HepG2 (cell line): Measurements from ENCODE around the gene C1QTNF1. TPM values are rescaled to one million over a fixed set of nuclear protein-coding genes. Genes with fewer than 3 reads are reported as not detected.

Source experiments
- ATF7-NPFF ChIP-seq: sonication (generic); formaldehyde crosslinking; IDR thresholded peaks from 2 replicates; pipeline ENCODE4 v1.8.1; 2023; ENCODE audit warnings: mild to moderate bottlenecking, low read depth, missing genetic modification reagents, moderate library complexity
- FLYWCH1 ChIP-seq: sonication (generic); formaldehyde crosslinking; IDR thresholded peaks from 2 replicates; pipeline ENCODE4 v1.8.1; 2023; ENCODE audit warnings: mild to moderate bottlenecking, missing genetic modification reagents
- GATA4 ChIP-seq: sonication (generic); IDR thresholded peaks from 2 replicates; pipeline ENCODE4 v1.6.1; 2016; ENCODE audit warnings: antibody characterized with exemption, low read depth, borderline replicate concordance
- HDAC2 ChIP-seq: sonication (generic); formaldehyde crosslinking; IDR thresholded peaks from 2 replicates; pipeline ENCODE4 v1.4.0; 2020; ENCODE audit warnings: missing genetic modification reagents
- HES4 ChIP-seq: sonication (generic); formaldehyde crosslinking; IDR thresholded peaks from 2 replicates; pipeline ENCODE4 v1.9.0; 2021; ENCODE audit warnings: mild to moderate bottlenecking, missing genetic modification reagents, borderline replicate concordance
- HOMEZ ChIP-seq: IDR thresholded peaks from 2 replicates; pipeline ENCODE4 v1.6.1; 2016; ENCODE audit warnings: low read depth
- MLLT10 ChIP-seq: sonication (generic); formaldehyde crosslinking; IDR thresholded peaks from 2 replicates; pipeline ENCODE4 v1.4.0; 2020; ENCODE audit warnings: missing genetic modification reagents
- PHF20 ChIP-seq: sonication (generic); formaldehyde crosslinking; IDR thresholded peaks from 2 replicates; pipeline ENCODE4 v1.5.0; 2020; ENCODE audit warnings: mild to moderate bottlenecking, missing genetic modification reagents
- POLR2G ChIP-seq: fragments of 200-400 bp; formaldehyde crosslinking; IDR thresholded peaks from 2 replicates; pipeline ENCODE4 v1.6.1; 2018; ENCODE audit warnings: mild to moderate bottlenecking, low read depth, low read length, moderate library complexity
- SCMH1 ChIP-seq: sonication (generic); formaldehyde crosslinking; IDR thresholded peaks from 2 replicates; pipeline ENCODE4 v1.9.0; 2021; ENCODE audit warnings: missing genetic modification reagents, mild to moderate bottlenecking, borderline replicate concordance
- SMARCC2 ChIP-seq: fragments of 450-650 bp; IDR thresholded peaks from 2 replicates; pipeline ENCODE4 v1.6.1; 2017; ENCODE audit warnings: antibody characterized with exemption, mild to moderate bottlenecking
- SRSF1 ChIP-seq: fragments of 200-400 bp; formaldehyde crosslinking; optimal IDR thresholded peaks from 2 replicates; pipeline ENCODE3; 2017; ENCODE audit warnings: mild to moderate bottlenecking, low read depth, low read length, moderate library complexity
- TIGD3 ChIP-seq: sonication (generic); formaldehyde crosslinking; IDR thresholded peaks from 2 replicates; pipeline ENCODE4 v1.5.1; 2020; ENCODE audit warnings: mild to moderate bottlenecking, missing genetic modification reagents, borderline replicate concordance
- TRAFD1 ChIP-seq: sonication (generic); formaldehyde crosslinking; IDR thresholded peaks from 2 replicates; pipeline ENCODE4 v1.5.1; 2020; ENCODE audit warnings: missing genetic modification reagents, mild to moderate bottlenecking, borderline replicate concordance
- ZFP36L1 ChIP-seq: sonication (generic); formaldehyde crosslinking; IDR thresholded peaks from 2 replicates; pipeline ENCODE4 v1.8.0; 2022; ENCODE audit warnings: mild to moderate bottlenecking, missing genetic modification reagents, moderate library complexity
- ZMAT3 ChIP-seq: sonication (generic); formaldehyde crosslinking; conservative IDR thresholded peaks from 2 replicates; pipeline ENCODE4 v1.7.0; 2021; ENCODE audit warnings: missing genetic modification reagents
- ZNF124 ChIP-seq: sonication (generic); formaldehyde crosslinking; IDR thresholded peaks from 2 replicates; pipeline ENCODE4 v1.4.0; 2020; ENCODE audit warnings: missing genetic modification reagents
- ZNF317 ChIP-seq: sonication (generic); formaldehyde crosslinking; IDR thresholded peaks from 2 replicates; pipeline ENCODE4 v1.5.0; 2020; ENCODE audit warnings: mild to moderate bottlenecking, missing genetic modification reagents
- ZNF331 ChIP-seq: sonication (generic); formaldehyde crosslinking; IDR thresholded peaks from 2 replicates; pipeline ENCODE4 v1.4.0; 2020; ENCODE audit warnings: missing genetic modification reagents
- ZNF558 ChIP-seq: sonication (generic); formaldehyde crosslinking; IDR thresholded peaks from 2 replicates; pipeline ENCODE4 v1.9.0; 2022; ENCODE audit warnings: mild to moderate bottlenecking, missing genetic modification reagents, borderline replicate concordance
- ZZZ3 ChIP-seq: sonication (generic); formaldehyde crosslinking; IDR thresholded peaks from 2 replicates; pipeline ENCODE4 v1.4.0; 2020; ENCODE audit warnings: missing genetic modification reagents, mild to moderate bottlenecking, borderline replicate concordance
- polyA plus RNA-seq, 8 experiments: library from polyadenylated mRNA; depleted of rRNA in 3 of 8; stranded (reverse) in 7 of 8; unstranded in 1 of 8; fragments of >200 nt; fragmentation: Illumina TruSeq in 4 of 8; extraction: Trizol in 4 of 8; gene quantifications; 2 replicates each; pipeline versions ENCODE4 v1.2.1 to v1.2.3, GENCODE V29; 2011 to 2016; ENCODE audit warnings: low read depth in 4 of 8, missing spikeins in 1 of 8, mixed read lengths in 1 of 8; ENCODE audit not compliant: insufficient read depth in 1 of 8
- total RNA-seq, 5 experiments: library from RNA; depleted of rRNA; stranded (reverse); fragments of >200 nt; fragmentation: Illumina TruSeq; extraction: Trizol; gene quantifications; 2 replicates each; pipeline ENCODE4 v1.2.3, GENCODE V29; 2016; ENCODE audit warnings: low read depth in 1 of 5
- TF ChIP-seq, protein P1 (sequence below): sonication (generic); formaldehyde crosslinking; IDR thresholded peaks from 2 replicates; pipeline ENCODE4 v1.9.0; 2021; ENCODE audit warnings: missing genetic modification reagents, borderline replicate concordance

The C1QTNF1 gene
- total and polyA plus RNA-seq, 2 of the 13 experiments (the other 11 are each of a cell fraction or from before 2014, with no cell fraction given): 0.18 to 0.86 TPM

- peak; percentile 86 for TF ChIP-seq ATF7-NPFF (CRISPR knock-in tag)
- peak; percentile 22; the same call in 1 of the 2 replicates for TF ChIP-seq TRAFD1 (CRISPR knock-in tag)
- TF ChIP-seq MLLT10 (CRISPR knock-in tag): no peak; the same call in 1 of the 2 replicates
- TF ChIP-seq ZNF124: peak; percentile 33; the same call in 1 of the 2 replicates
- TF ChIP-seq ZMAT3: peak; percentile 77
- TF ChIP-seq ZZZ3 (CRISPR knock-in tag): peak; percentile 30; the same call in 1 of the 2 replicates
- peak; percentile 58; the same call in 1 of the 2 replicates for TF ChIP-seq HOMEZ (CRISPR knock-in tag)
- TF ChIP-seq, protein P1, sequence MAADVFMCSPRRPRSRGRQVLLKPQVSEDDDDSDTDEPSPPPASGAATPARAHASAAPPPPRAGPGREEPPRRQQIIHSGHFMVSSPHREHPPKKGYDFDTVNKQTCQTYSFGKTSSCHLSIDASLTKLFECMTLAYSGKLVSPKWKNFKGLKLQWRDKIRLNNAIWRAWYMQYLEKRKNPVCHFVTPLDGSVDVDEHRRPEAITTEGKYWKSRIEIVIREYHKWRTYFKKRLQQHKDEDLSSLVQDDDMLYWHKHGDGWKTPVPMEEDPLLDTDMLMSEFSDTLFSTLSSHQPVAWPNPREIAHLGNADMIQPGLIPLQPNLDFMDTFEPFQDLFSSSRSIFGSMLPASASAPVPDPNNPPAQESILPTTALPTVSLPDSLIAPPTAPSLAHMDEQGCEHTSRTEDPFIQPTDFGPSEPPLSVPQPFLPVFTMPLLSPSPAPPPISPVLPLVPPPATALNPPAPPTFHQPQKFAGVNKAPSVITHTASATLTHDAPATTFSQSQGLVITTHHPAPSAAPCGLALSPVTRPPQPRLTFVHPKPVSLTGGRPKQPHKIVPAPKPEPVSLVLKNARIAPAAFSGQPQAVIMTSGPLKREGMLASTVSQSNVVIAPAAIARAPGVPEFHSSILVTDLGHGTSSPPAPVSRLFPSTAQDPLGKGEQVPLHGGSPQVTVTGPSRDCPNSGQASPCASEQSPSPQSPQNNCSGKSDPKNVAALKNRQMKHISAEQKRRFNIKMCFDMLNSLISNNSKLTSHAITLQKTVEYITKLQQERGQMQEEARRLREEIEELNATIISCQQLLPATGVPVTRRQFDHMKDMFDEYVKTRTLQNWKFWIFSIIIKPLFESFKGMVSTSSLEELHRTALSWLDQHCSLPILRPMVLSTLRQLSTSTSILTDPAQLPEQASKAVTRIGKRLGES (CRISPR knock-in tag): no peak
- TF ChIP-seq POLR2G: peak; percentile 99
- TF ChIP-seq ZNF317 (CRISPR knock-in tag): peak; percentile 33; the same call in 1 of the 2 replicates
- peak; percentile 74 for TF ChIP-seq PHF20 (CRISPR knock-in tag)
- TF ChIP-seq GATA4: peak; percentile 87
- no peak for TF ChIP-seq SMARCC2
- TF ChIP-seq ZNF558 (CRISPR knock-in tag): peak; percentile 83; the same call in 1 of the 2 replicates
- peak; percentile 60; the same call in 1 of the 2 replicates for TF ChIP-seq ZFP36L1 (CRISPR knock-in tag)
- peak; percentile 82 for TF ChIP-seq SRSF1
- TF ChIP-seq ZNF331 (CRISPR knock-in tag): no peak
- peak; percentile 30; the same call in 1 of the 2 replicates for TF ChIP-seq FLYWCH1 (CRISPR knock-in tag)
- no peak for TF ChIP-seq SCMH1
- no peak for TF ChIP-seq TIGD3 (CRISPR knock-in tag)
- peak; percentile 2; the same call in 1 of the 2 replicates for TF ChIP-seq HES4
- TF ChIP-seq HDAC2 (CRISPR knock-in tag): peak; percentile 43
These were observed 44.0 kb upstream of the C1QTNF1 start, which contains the start of gene LGALS3BP (continued) for GRCh38 chr17:78979780-78980623.
